Measurements from ENCODE around the gene STAT1.

GRCh38 chr2:190973262-190973661, 40.7 kb downstream of the STAT1 start:
- TF ChIP-seq CTCF (IDR thresholded peaks at IDR 0.05; ENCODE audit: borderline replicate concordance, extremely low read depth, low read length, poor library complexity, severe bottlenecking), result no peak
- TF ChIP-seq EZH2 (IDR thresholded peaks at IDR 0.05; ENCODE audit: borderline replicate concordance, low read depth, low read length, severe bottlenecking), result no peak
